Uterus (tissue), 2 donors: ENCODE data around the gene PRSS8.

Experiments
- CTCF ChIP-seq, 4 experiments: fragments of 200-600 bp in 2 of 4; fragments of 450-650 bp in 2 of 4; sonication (generic) in 2 of 4; IDR thresholded peaks; one replicate each; pipeline ENCODE4 v1.5.1; 2016 to 2019; ENCODE audit warnings: antibody characterized with exemption in 4 of 4, mild to moderate bottlenecking in 2 of 4, moderate library complexity in 1 of 4
- POLR2A ChIP-seq, 2 donors: fragments of 450-650 bp; IDR thresholded peaks; one replicate each; pipeline ENCODE4 v1.6.1; 2016; ENCODE audit warnings: antibody characterized with exemption in 2 of 2, mild to moderate bottlenecking in 1 of 2, moderate library complexity in 1 of 2

GRCh38 chr16:31134625-31135534 is 647 bp downstream of the PRSS8 start:
- TF ChIP-seq POLR2A (IDR thresholded peaks at IDR 0.05), result no peak
- TF ChIP-seq CTCF (IDR thresholded peaks at IDR 0.05), result no peak
